Heart right ventricle (tissue), 16 donors: ENCODE data around the gene SKIC2. TPM values are rescaled to one million over a fixed set of nuclear protein-coding genes. Genes with fewer than 3 reads are reported as not detected.
A peak's percentile ranks its signal among the peaks of the same experiment; 100 is the strongest.

Source experiments
- ATAC-seq, 8 donors: fragments of 200-7000 bp; cut with Tn5 transposase; one replicate each; pipeline ENCODE4 v1.9.1; 2020; ENCODE audit warnings: mild to moderate bottlenecking in 8 of 8, moderate library complexity in 8 of 8, moderate number of reproducible peaks in 1 of 8
- DNase-seq, 2 donors: peaks; one replicate each; pipeline ENCODE4 v3.0.0-alpha.2; 2020
- H3K27ac ChIP-seq, 10 donors: fragments of 200-600 bp; sonication (generic) in 2 of 10; one replicate each; pipeline versions ENCODE4 v1.5.0 to v1.8.0; 2020 to 2022; ENCODE audit warnings: mild to moderate bottlenecking in 3 of 10
- H3K27me3 ChIP-seq, 7 donors: fragments of 200-600 bp; one replicate each; pipeline ENCODE4 v1.8.0; 2021 to 2022; ENCODE audit warnings: mild to moderate bottlenecking in 2 of 7
- H3K36me3 ChIP-seq, 9 donors: fragments of 200-600 bp; sonication (generic) in 1 of 9; one replicate each; pipeline versions ENCODE4 v1.5.0 to v1.8.0; 2020 to 2022; ENCODE audit warnings: mild to moderate bottlenecking in 2 of 9
- H3K4me1 ChIP-seq, 9 donors: fragments of 200-600 bp; sonication (generic) in 1 of 9; one replicate each; pipeline versions ENCODE4 v1.5.0 to v1.8.0; 2020 to 2022; ENCODE audit warnings: mild to moderate bottlenecking in 4 of 9
- H3K4me3 ChIP-seq, 10 donors: fragments of 200-600 bp; sonication (generic) in 2 of 10; one replicate each; pipeline versions ENCODE4 v1.5.0 to v1.8.0; 2020 to 2022; ENCODE audit warnings: mild to moderate bottlenecking in 7 of 10, moderate library complexity in 2 of 10
- H3K9me3 ChIP-seq, 11 donors: fragments of 200-600 bp in 10 of 11; sonication (generic) in 2 of 11; one replicate each; pipeline versions ENCODE4 v1.5.0 to v1.8.0; 2013 to 2022; ENCODE audit warnings: mild to moderate bottlenecking in 2 of 11, control low read depth in 1 of 11, moderate library complexity in 1 of 11
- WGBS, 2 donors: extraction: QIAGEN DNeasy Blood & Tissue Kit; methylation state at CpG; one replicate each; pipeline ENCODE4 v1.1.7; 2013; ENCODE audit warnings: inconsistent platforms in 1 of 2; 5-methylcytosine and 5-hydroxymethylcytosine counted together
- intact Hi-C, 10 donors: fragments of 100-400 bp; cut with DNase I; formaldehyde crosslinking; loops; one replicate each; pipeline versions ENCODE4 v1.11.1 to v1.14.2; 2022
- polyA plus RNA-seq, 2 donors: library from polyadenylated mRNA; stranded (reverse); fragments of 200-250 nt; gene quantifications; one replicate each; pipeline ENCODE4 v1.2.3, GENCODE V29; 2013
- total RNA-seq, 10 donors: library from RNA; stranded (reverse); fragmentation: NEBNext Ultra II Directional in 3 of 10; extraction: Animal tissue kit (Norgen Biotek cat#: 25700) in 3 of 10; gene quantifications; one replicate each; pipeline versions ENCODE4 v1.2.1 to v1.2.4, GENCODE V29; 2021 to 2023
- TF ChIP-seq, protein P1 (sequence below), 9 donors: fragments of 200-600 bp; sonication (generic) in 2 of 9; IDR thresholded peaks; one replicate each; pipeline versions ENCODE4 v1.5.0 to v1.8.0; 2021 to 2022; ENCODE audit warnings: antibody characterized with exemption in 9 of 9, mild to moderate bottlenecking in 5 of 9, moderate library complexity in 1 of 9
- donor health status: Arrhythmogenic right ventricular cardiomyopathy.
- donor health status: ischemic (EF 13 %, LVEDD 7.1; RV severe dilation, severe dysfunction).
- donor health status: healthy with polysubstance abuse.
- donor health status: DM: no; HTN: yes; CAD: no.
- donor health status: DM: no; HTN: no; CAD: no.
- donor health status: ischemic (EF 25% LVEDD 6.9; RV normal size, moderate dysfunction).
- donor health status: ischemic (EF 25% LVEDD 5.7; RV mildly dilated, moderate dysfunction).
- donor health status: healthy.
- donor health status: DM: yes; HTN: yes; CAD: no.
- donor health status: Ischemic cardiomyopathy.
- donor health status: ischemic (EF 35%, LVEDD 5.7; RV mildly dilated, moderate dysfunction).
- donor health status: nonischemic (EF 11% LVEDD 7.7; RV severe dilation, severe dysfunction).
- donor health status: DM: yes; HTN: yes; CAD: no.
- donor health status: PGD.
- donor health status: ischemic (EF 29% LVEDD 5.4; RV normal size, mild dysfunction).
- donor health status: nonischemic (EF 23%, LVEDD 6.1; RV moderate dilation, normal function).

Gene SKIC2
- total and polyA plus RNA-seq, 12 donors = 21.8 to 67.4 (median 34.4) TPM

DNA sequence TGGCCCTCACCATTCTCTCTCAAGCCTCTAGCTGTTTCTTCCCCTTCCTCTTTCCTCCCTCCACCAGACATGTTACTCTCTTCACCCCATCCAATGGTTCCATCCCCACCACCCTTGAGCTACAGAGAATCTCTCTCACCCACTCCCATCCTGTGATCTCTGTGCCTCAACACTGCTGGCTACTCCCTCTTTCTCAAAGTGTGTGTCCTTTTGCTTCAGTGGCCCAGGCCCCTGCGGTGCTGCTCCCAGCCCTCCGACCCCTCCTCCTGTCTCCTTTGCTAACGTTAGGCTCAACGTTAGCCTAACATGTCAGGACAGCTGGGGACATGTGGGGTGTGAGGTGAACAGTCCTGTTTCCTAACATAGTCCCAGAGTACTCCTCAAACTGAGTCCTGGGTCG is 6.1 kb upstream of the SKIC2 start:
- no peaks in the 10 kb centered on the region for H3K9me3 ChIP-seq
- H3K27ac ChIP-seq = peak overlapping the region in 2 of 10 donors; percentile 11 to 31
- TF ChIP-seq, protein P1, sequence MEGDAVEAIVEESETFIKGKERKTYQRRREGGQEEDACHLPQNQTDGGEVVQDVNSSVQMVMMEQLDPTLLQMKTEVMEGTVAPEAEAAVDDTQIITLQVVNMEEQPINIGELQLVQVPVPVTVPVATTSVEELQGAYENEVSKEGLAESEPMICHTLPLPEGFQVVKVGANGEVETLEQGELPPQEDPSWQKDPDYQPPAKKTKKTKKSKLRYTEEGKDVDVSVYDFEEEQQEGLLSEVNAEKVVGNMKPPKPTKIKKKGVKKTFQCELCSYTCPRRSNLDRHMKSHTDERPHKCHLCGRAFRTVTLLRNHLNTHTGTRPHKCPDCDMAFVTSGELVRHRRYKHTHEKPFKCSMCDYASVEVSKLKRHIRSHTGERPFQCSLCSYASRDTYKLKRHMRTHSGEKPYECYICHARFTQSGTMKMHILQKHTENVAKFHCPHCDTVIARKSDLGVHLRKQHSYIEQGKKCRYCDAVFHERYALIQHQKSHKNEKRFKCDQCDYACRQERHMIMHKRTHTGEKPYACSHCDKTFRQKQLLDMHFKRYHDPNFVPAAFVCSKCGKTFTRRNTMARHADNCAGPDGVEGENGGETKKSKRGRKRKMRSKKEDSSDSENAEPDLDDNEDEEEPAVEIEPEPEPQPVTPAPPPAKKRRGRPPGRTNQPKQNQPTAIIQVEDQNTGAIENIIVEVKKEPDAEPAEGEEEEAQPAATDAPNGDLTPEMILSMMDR (IDR thresholded peaks at IDR 0.05) = no peak
- 69 to 78% methylated on average over 5 of the region's 5 CpGs for WGBS, 2 donors
- H3K27me3 ChIP-seq = no peaks in the 10 kb centered on the region
- no peak for DNase-seq
- intact Hi-C loops = loop anchor here in 8 of 10 donors (5.0 to 10.0 kb wide), 6 partner anchors 48 to 408 kb away; partner anchors contain the start of genes ZBTB12 (in 5 of the 8), LY6G5C (in 4 of the 8), ATP6V1G2 (in 3 of the 8) and DDX39B (in 3 of the 8)
- no peak for ATAC-seq
- H3K36me3 ChIP-seq = peaks cover 0 to 72% (median 42%) of the 10 kb centered on the region in 9 donors
- no peak overlapping the region for H3K4me3 ChIP-seq
- H3K4me1 ChIP-seq = peaks cover 2 to 8% (median 5%) of the 10 kb centered on the region in 9 donors

DNA sequence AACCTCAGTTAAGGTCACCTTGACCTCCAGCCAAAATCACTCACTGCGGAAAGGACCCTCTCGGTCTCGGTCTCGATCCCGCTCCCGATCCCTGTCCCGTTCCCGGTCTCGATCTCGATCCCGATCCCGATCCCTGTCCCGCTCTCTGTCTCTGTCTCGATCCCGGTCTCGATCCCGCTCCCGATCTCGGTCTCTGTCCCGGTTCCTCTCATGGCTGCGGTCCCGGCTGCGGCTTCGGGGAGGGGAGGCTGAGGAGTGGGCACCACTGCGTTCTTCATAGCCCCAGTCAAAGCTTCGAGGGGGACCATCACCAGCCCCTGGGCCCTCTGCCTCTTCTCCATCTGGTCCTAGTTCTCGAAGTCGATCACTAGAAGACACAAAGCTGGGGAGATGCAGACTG is 4.5 kb upstream of the SKIC2 start:
- DNase-seq = no peak
- H3K9me3 ChIP-seq = no peaks in the 10 kb centered on the region
- no peak for ATAC-seq
- H3K4me3 ChIP-seq = no peak overlapping the region
- intact Hi-C loops = loop anchor here in 8 of 10 donors (5.0 to 10.0 kb wide), 6 partner anchors 50 to 410 kb away; partner anchors contain the start of genes ZBTB12 (in 5 of the 8), LY6G5C (in 4 of the 8), ATP6V1G2 (in 3 of the 8) and DDX39B (in 3 of the 8)
- TF ChIP-seq, protein P1 (IDR thresholded peaks at IDR 0.05) = no peak
- H3K27me3 ChIP-seq = no peaks in the 10 kb centered on the region
- peaks cover 0 to 72% (median 42%) of the 10 kb centered on the region in 9 donors for H3K36me3 ChIP-seq
- H3K4me1 ChIP-seq = peaks cover 6 to 18% (median 16%) of the 10 kb centered on the region in 9 donors
- H3K27ac ChIP-seq = no peak overlapping the region
- 96 to 97% methylated on average over 28 of the region's 28 CpGs for WGBS, 2 donors

DNA sequence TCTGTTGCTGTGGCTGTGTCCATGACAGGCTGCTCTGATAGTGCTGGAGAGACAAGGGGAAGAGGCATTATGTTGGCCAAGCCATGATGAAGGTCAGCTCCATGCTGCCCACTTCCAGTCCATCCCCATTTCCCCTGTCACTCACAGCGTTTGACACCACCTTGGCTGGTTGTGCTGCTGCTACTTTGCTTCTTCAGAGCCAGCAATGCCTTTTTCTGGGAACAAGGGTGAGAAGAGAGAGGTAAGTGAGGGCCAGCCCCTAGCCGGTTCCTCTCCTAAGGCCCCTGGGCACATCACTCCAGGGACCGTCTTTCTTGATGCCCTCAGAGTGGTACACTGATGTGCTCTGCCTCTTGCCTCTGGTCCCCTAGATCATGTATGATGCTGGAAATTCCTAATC is 2.2 kb upstream of the SKIC2 start:
- Histone ChIP-seq H3K4me1 (peaks cover 6 to 27% (median 20%) of the 10 kb centered on the region in 9 donors), H3K27me3 (no peaks in the 10 kb centered on the region), H3K9me3 (no peaks in the 10 kb centered on the region), H3K36me3 (peaks cover 0 to 74% (median 53%) of the 10 kb centered on the region in 9 donors), H3K27ac (no peak overlapping the region), H3K4me3 (no peak overlapping the region)
- 60 to 94% methylated on average over 3 of the region's 3 CpGs for WGBS, 2 donors
- DNase-seq (no peak), ATAC-seq (no peak)
- intact Hi-C loops = loop anchor here in 9 of 10 donors (5.0 to 10.0 kb wide), 4 partner anchors 52 to 412 kb away; partner anchors contain the start of genes ZBTB12 (in 5 of the 9), ATP6V1G2 (in 3 of the 9), DDX39B (in 3 of the 9) and NFKBIL1 (in 3 of the 9)
- TF ChIP-seq, protein P1 (IDR thresholded peaks at IDR 0.05) = no peak

DNA sequence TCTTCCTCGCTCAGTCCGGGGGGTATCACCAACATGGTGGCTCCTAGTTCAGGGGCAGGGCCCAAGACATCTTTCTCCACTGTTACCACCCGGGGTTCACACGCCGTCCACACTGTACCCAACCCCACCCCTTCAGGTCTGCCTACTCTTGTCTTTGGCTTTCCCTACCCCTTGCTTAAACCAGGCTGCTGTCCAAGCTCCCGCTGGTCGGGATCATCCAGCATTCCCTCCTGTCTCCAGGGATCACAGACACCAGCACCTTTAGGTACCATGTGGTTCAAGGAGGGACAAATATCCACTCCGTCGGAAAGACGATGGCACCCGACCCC is 599 bp upstream of the SKIC2 start:
- Histone ChIP-seq H3K27ac (peak overlapping the region; percentile 54 to 95 (median 90)), H3K4me1 (peaks cover 6 to 27% (median 20%) of the 10 kb centered on the region in 9 donors), H3K4me3 (peak overlapping the region; percentile 60 to 99 (median 90)), H3K27me3 (no peaks in the 10 kb centered on the region), H3K9me3 (no peaks in the 10 kb centered on the region), H3K36me3 (peaks cover 0 to 74% (median 59%) of the 10 kb centered on the region in 9 donors)
- DNase-seq (no peak), ATAC-seq (peak in 5 of 8 donors; percentile 2 to 43 (median 3))
- TF ChIP-seq, protein P1 (IDR thresholded peaks at IDR 0.05) = no peak
- WGBS, 2 donors = 9 to 10% methylated on average over 11 of the region's 11 CpGs
- intact Hi-C loops = loop anchor here in 9 of 10 donors (5.0 to 10.0 kb wide), 4 partner anchors 54 to 414 kb away; partner anchors contain the start of genes ZBTB12 (in 5 of the 9), ATP6V1G2 (in 3 of the 9), DDX39B (in 3 of the 9) and NFKBIL1 (in 3 of the 9)
